GM12892 (cell line): ENCODE measurements around the gene AP2A2.
A peak's percentile ranks its signal among the peaks of the same experiment; 100 is the strongest.

Experiments
- DNase-seq: peaks from one replicate; pipeline ENCODE4 v3.0.0; 2011; ENCODE audit not compliant: insufficient read length
- FAIRE-seq: peaks from 2 replicates; lab custom pipeline; 2011; peaks lifted over from hg19 to GRCh38; lab: Jason Lieb, UNC
- POLR2A ChIP-seq: IDR thresholded peaks from 2 replicates; pipeline ENCODE4 v1.6.1; 2011; ENCODE audit warnings: low read depth, low read length, control low read depth
- POLR2AphosphoS5 ChIP-seq: IDR thresholded peaks from 2 replicates; pipeline ENCODE4 v1.6.1; 2011; ENCODE audit warnings: low read depth, low read length, control low read depth
- TAF1 ChIP-seq: IDR thresholded peaks from 2 replicates; pipeline ENCODE4 v1.6.1; 2011; ENCODE audit warnings: low read depth, mild to moderate bottlenecking, control low read depth, low read length, borderline replicate concordance

Gene AP2A2

DNA sequence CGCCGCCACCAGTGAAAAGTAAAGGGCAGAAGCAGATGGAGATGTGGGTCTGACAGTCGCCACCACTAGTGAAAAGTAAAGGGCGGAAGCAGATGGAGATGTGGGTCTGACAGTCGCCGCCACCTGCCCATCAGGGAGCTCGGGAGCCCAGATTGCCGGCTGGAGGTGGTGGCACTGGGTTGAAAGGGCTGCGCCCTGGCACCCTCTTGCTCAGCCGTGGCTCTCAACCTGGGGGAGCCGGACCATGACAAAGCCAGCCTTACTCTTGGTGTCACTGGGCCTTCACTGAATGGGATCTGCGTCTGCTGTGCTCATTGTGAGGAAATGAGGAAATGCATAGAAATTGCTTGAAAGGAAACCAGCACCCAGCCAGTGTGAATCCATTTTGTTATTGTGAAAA lies 36.3 kb downstream of the AP2A2 start:
- DNase-seq (no peak), FAIRE-seq (peak; percentile 33)
- no peak for TF ChIP-seq POLR2A

DNA sequence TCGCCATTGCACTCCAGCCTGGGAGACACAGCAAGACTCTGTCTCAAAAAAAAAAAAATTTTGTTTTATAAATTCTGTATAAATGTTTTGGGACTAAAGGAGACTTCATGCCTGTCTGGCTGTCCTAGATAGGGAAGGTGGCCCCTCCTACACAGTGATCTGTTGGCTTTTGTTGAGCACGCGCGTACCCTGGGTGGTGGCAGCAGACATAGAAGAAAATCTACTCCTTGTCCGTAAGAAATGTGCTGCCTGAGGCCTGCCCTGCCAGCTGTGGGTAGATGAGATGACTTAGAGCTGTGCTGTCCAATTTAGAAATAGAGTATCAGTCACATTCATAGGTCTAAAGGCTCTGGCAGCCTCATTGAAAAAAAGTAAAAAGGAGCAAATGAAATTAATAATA lies 37.0 kb downstream of the AP2A2 start:
- TF ChIP-seq POLR2A: no peak
- TF ChIP-seq POLR2AphosphoS5: no peak
- no peak for TF ChIP-seq TAF1
- FAIRE-seq (peak; percentile 33), DNase-seq (no peak)

DNA sequence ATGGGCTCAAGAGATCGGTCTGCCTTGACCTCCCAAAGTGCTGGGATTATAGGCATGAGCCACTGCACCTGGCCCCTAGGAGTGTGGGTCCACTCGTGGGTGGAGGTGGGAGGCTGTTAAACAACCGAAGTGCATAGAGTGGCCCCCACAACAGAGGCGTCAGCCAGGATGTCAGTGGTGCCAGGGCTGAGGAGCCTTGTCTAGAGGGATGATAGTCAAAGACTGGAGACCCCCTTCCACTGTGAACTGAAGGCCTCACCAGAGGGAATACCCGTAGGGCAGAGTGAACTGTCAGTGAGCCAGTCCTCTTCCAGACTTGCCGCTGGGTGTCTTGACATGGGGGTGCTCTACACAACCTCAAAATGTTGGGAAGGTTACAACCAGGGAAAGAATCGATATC lies 38.2 kb downstream of the AP2A2 start:
- TF ChIP-seq POLR2AphosphoS5 (no peak), POLR2A (no peak), TAF1 (no peak)
- no peak for DNase-seq
- FAIRE-seq: no peak

DNA sequence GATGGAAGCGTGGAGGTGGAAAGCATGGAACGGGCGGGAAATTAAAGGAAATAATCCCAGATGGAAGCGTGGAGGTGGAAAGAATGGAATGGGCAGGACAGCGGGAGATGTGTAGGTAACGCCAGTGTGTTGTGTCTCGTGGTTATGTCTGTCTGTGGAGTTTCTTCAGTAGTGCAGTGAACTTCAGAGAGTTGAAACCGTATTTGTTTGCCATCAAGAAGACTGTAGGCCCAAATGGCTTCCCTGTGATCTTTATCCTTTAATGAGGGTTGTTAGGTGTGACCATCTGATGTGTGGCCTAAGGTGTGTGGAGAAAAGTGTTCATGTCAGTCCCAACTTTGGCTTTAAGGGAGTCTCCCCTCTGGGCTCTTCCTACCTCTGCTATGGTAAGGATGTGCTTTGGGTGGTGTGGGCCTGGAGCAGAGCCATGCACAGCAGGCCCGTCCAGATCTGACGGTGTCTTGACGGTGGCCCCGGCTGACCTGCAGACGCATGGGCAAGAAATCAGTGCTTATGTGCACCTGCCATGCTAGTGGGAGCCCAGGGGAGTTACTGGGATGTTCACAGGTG lies 39.6 kb downstream of the AP2A2 start:
- no peak for TF ChIP-seq POLR2AphosphoS5
- no peak for TF ChIP-seq POLR2A
- no peak for TF ChIP-seq TAF1
- no peak for FAIRE-seq

DNA sequence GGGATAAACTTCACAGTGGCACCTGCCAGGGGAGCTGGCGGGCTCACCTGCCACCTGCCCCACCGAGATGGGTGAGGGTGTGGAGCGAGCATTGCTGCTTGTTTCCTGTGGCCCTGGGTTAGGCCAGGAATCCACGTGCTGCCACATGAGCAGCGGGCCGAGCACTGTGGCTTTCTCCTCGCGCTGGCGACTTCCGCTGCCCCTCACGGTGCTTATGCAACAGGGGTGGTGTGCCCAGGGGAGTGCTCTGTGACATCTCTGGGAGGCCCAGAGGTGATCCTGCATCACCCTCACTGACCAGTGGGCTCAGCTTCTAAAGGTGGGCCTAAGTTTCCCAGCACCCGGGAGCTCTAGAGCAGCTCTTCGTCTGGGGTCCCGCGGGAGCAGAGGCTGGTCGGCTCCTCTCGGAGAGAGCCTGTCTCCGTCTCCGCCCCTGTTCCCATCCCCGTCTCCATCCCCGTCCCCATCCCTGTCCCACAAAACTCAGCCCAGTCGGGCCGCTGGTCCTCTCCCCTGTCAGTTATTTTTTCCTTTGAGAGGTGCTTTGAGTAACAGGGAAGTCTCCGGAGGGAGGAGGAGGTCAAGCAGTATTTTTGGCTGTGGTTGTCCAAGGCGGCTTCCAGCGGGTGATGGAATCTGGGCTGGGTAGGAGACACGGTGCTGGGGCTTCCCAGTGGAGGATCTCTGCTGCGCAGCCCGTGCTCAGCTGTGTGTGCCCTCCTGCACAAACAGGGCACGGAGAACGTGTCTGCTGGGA lies 42.5 kb downstream of the AP2A2 start:
- no peak for FAIRE-seq
- no peak for DNase-seq

More for the DNA sequence above, 39.6 kb downstream of the AP2A2 start:
- DNase-seq: no peak

DNA sequence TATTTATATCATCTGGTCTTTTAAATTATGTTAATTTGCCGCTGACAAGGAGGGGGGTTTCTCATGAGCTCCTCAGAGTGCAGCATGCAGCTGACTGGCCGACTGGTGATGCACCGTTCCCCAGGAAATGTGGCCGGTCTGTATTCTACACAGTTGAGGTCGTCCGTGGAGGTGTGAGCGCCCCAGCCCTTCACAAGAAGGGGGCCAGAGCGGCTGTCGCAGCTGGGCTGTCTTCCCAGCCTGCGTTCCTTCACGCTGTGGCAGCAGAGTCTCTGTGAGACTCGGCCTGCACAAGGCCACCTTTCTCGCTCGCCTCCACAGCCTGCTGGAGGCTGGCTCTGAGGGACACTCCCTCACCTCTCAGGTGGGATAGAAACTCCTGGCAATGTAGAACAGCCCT lies 43.2 kb downstream of the AP2A2 start:
- TF ChIP-seq TAF1 (no peak), POLR2AphosphoS5 (no peak), POLR2A (no peak)
- FAIRE-seq (no peak), DNase-seq (no peak)

More for the DNA sequence above, 42.5 kb downstream of the AP2A2 start:
- no peak for TF ChIP-seq POLR2AphosphoS5
- no peak for TF ChIP-seq TAF1
- TF ChIP-seq POLR2A: no peak

DNA sequence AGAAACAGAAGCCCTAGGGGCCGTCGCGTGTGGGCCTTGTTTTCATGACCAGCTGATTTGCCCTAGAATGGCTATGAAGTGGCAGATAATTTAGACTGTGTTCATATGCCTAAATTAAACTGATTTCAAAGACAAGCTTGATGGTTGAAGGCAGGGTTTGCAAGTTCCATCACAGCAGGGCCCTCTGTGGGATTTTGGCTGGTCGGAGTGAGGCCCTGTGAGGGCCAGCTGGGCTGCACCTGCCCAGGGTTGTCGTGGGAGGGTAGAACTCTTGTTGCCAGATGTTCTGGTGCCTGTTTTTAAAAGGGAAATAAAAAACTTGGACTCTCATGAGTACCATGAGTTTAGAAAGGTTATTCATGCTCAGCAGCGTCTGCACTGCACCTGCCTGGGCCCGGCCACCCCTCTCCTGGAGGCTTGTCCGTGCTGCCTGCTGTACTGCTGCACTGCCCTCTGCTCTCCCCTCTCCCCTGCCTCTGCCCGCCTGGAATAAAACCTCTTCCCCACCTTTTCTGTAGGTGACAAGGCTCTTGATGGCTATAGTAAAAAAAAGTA lies 44.1 kb downstream of the AP2A2 start:
- DNase-seq (no peak), FAIRE-seq (no peak)
- TF ChIP-seq TAF1 (no peak), POLR2AphosphoS5 (no peak), POLR2A (no peak)

DNA sequence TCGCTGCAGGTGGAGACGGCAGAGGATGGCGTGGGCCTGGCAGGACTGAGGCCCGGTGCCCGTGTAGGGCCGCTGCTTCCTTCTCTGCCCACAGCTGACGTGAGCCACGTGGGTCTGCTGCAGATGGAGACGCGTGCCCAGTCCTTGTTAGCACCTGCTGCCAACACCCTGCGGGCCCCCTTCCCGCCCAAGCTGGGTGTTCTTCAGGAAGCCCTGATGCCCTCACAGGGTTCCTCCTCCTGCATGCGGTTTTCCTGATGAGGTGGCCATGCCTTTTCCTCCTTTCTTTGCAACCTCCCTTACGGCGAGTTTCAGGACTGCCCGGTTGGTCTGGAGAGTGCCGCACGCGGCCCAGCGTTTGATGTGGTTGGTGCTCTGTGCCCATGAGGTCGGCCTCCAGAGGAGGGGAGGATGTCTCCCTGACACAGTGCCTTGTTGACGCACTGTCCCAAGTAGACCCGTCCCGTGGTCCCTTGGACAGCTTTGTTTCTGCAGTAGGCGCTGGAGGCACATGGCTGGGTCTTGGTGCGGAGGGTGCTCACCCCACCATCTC lies 44.7 kb downstream of the AP2A2 start:
- no peak for DNase-seq
- TF ChIP-seq TAF1 (no peak), POLR2AphosphoS5 (no peak), POLR2A (no peak)
- no peak for FAIRE-seq

DNA sequence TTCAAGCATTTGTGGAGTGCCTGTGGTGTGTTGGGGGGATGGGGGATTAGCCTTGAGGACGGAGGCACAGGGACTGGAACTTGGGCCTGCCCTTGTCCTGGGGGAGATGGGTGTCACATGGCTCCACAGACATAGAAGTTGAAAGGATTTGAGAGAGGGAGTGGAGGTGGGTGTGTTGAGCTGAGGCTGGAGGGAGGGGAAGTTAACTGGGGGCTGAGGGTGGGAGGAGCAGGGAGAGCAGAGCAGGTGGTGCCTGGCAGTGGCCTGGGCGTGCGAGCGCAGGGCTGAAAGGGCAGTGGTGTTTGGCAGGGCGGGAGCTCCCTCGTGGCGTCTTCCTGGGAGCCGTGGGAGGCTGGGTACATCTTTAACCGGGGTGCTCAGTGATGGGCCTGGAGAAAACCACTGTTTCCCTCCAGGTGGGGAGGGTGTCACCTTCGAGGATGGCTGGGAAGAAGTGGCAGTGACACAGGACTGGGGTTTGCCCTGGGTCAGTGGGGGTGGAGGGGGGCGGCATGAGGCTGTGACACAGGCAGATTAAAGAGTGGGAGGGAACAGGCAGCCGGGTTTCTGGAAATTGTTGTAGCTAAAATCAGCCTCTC lies 45.5 kb downstream of the AP2A2 start:
- DNase-seq (no peak), FAIRE-seq (no peak)
- no peak for TF ChIP-seq POLR2AphosphoS5
- no peak for TF ChIP-seq POLR2A
- TF ChIP-seq TAF1: no peak

DNA sequence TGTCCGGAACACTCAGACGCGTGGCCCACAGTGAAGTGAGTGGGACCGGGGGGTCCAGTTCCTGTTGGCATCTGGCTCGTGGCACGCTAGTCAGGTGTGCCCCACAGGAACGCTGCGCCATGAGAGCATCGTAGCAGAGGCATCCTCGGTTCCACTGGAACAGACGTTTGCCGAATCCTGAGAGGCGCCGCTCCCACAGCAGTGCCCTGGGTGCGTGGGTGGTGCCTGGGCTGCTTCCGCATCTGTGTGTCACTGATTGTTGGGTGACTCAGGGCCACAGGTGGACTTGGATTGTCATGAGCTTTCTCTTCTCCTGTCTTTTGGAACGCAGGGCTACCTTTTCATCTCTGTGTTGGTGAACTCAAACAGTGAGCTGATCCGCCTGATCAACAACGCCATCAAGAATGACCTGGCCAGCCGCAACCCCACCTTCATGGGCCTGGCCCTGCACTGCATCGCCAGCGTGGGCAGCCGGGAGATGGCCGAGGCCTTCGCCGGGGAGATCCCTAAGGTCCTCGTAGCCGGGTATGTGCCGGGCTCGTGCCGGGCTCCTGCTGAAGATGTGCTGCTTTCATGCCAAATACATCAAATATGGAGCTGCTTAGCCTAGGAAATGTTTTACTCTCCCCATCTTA lies 46.2 kb downstream of the AP2A2 start:
- no peak for TF ChIP-seq POLR2AphosphoS5
- no peak for TF ChIP-seq TAF1
- TF ChIP-seq POLR2A: no peak
- FAIRE-seq: no peak
- DNase-seq: no peak
